Hematopoietic multipotent progenitor cell treated with erythropoietin and hydrocortisone succinate and interleukin-3 and kit ligand, for 17 days (in vitro differentiated cells): Measurements from ENCODE around the gene CLDN4.
"Not testable (repeated sequence)": the region's sequence is repeated elsewhere in the genome, so short reads cannot be mapped to it uniquely, and the experiment has no call there.

ENCODE experiments used
- DNase-seq: peaks from one replicate; pipeline ENCODE4 v3.0.0-alpha.2; 2015; ENCODE audit warnings: low spot score

The CLDN4 gene

GRCh38 chr7:73823873-73824592 lies 6.8 kb upstream of the CLDN4 start:
- DNase-seq = no peak

GRCh38 chr7:73824986-73825385 lies 5.8 kb upstream of the CLDN4 start:
- no peak for DNase-seq

- peak; percentile 47 for DNase-seq
Observed at GRCh38 chr7:73827567-73828106, 3.2 kb upstream of the CLDN4 start.

GRCh38 chr7:73828107-73828803 lies 2.5 kb upstream of the CLDN4 start:
- DNase-seq = peak; percentile 48

- DNase-seq = no peak
Observed at GRCh38 chr7:73828972-73829371, 1.8 kb upstream of the CLDN4 start.

- DNase-seq = no peak
Observed at GRCh38 chr7:73829505-73829904, 1.3 kb upstream of the CLDN4 start.

- DNase-seq = no peak
Observed at GRCh38 chr7:73829921-73830680, 695 bp upstream of the CLDN4 start.

GRCh38 chr7:73831584-73831833 lies 713 bp downstream of the CLDN4 start:
- DNase-seq = no peak

GRCh38 chr7:73831834-73832651 lies 1.2 kb downstream of the CLDN4 start:
- no peak for DNase-seq

- no peak for DNase-seq
Observed at GRCh38 chr7:73832806-73833205, 2.0 kb downstream of the CLDN4 start.

GRCh38 chr7:73833251-73833919 lies 2.6 kb downstream of the CLDN4 start:
- no peak for DNase-seq

GRCh38 chr7:73834626-73835191 lies 3.9 kb downstream of the CLDN4 start:
- no peak for DNase-seq

GRCh38 chr7:73837167-73837566 lies 6.4 kb downstream of the CLDN4 start:
- not testable (repeated sequence) for DNase-seq

GRCh38 chr7:73838642-73839041 lies 7.8 kb downstream of the CLDN4 start:
- DNase-seq = no peak

GRCh38 chr7:73839290-73839689 lies 8.5 kb downstream of the CLDN4 start:
- no peak for DNase-seq

- DNase-seq = no peak
Observed at GRCh38 chr7:73839743-73840714, 9.2 kb downstream of the CLDN4 start.

GRCh38 chr7:73840715-73841379 lies 10.1 kb downstream of the CLDN4 start:
- DNase-seq = no peak

- DNase-seq = no peak
Observed at GRCh38 chr7:73841689-73842066, 10.9 kb downstream of the CLDN4 start.
